ENCODE measurements around the gene LCN15.

Gene LCN15, protein sequence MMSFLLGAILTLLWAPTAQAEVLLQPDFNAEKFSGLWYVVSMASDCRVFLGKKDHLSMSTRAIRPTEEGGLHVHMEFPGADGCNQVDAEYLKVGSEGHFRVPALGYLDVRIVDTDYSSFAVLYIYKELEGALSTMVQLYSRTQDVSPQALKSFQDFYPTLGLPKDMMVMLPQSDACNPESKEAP

GRCh38 chr9:136764301-136764891 is at the start of gene LCN15:
TSS of gene LCN15 (minus strand) at chr9:136764518. CDS start at chr9:136764488, 30 bp downstream.
- H3K36me3 ChIP-seq, result no peaks in the 10 kb centered on the region
- H3K27ac ChIP-seq, result 0 out of 2 replicates have a peak within 1 kb of the TSS, but pooled peaks have one; percentile 26
- no peak for DNase-seq
- H3K4me3 ChIP-seq (ENCODE audit: low read depth, low read length), result no peak within 1 kb of the TSS
- no peaks in the 10 kb centered on the region for H3K9me3 ChIP-seq (ENCODE audit: severe bottlenecking)
- no peaks in the 10 kb centered on the region for H3K27me3 ChIP-seq (ENCODE audit: insufficient read depth, low read depth, severe bottlenecking)
- no peak for TF ChIP-seq CTCF (IDR thresholded peaks at IDR 0.05; ENCODE audit: low read depth, low read length)

- Histone ChIP-seq H3K9me3 (ENCODE audit: severe bottlenecking) (no peaks in the 10 kb centered on the region), H3K27me3 (ENCODE audit: insufficient read depth, low read depth, severe bottlenecking) (no peaks in the 10 kb centered on the region), H3K4me3 (ENCODE audit: low read depth, low read length) (peak overlapping the region; percentile 75), H3K27ac (peak overlapping the region; percentile 99), H3K36me3 (peaks cover 86% of the 10 kb centered on the region)
- DNase-seq, result no peak
- no peak for TF ChIP-seq CTCF (IDR thresholded peaks at IDR 0.05; ENCODE audit: low read depth, low read length)
Measured at GRCh38 chr9:136808806-136809158, 44.5 kb upstream of the LCN15 start.

GRCh38 chr9:136808075-136808805 is 43.9 kb upstream of the LCN15 start:
- H3K27ac ChIP-seq, result peak overlapping the region; percentile 99
- no peak for TF ChIP-seq CTCF (IDR thresholded peaks at IDR 0.05; ENCODE audit: low read depth, low read length)
- no peak for DNase-seq
- H3K9me3 ChIP-seq (ENCODE audit: severe bottlenecking), result no peaks in the 10 kb centered on the region
- peaks cover 83% of the 10 kb centered on the region for H3K36me3 ChIP-seq
- H3K27me3 ChIP-seq (ENCODE audit: insufficient read depth, low read depth, severe bottlenecking), result no peaks in the 10 kb centered on the region
- peak overlapping the region; percentile 75 for H3K4me3 ChIP-seq (ENCODE audit: low read depth, low read length)

DNA sequence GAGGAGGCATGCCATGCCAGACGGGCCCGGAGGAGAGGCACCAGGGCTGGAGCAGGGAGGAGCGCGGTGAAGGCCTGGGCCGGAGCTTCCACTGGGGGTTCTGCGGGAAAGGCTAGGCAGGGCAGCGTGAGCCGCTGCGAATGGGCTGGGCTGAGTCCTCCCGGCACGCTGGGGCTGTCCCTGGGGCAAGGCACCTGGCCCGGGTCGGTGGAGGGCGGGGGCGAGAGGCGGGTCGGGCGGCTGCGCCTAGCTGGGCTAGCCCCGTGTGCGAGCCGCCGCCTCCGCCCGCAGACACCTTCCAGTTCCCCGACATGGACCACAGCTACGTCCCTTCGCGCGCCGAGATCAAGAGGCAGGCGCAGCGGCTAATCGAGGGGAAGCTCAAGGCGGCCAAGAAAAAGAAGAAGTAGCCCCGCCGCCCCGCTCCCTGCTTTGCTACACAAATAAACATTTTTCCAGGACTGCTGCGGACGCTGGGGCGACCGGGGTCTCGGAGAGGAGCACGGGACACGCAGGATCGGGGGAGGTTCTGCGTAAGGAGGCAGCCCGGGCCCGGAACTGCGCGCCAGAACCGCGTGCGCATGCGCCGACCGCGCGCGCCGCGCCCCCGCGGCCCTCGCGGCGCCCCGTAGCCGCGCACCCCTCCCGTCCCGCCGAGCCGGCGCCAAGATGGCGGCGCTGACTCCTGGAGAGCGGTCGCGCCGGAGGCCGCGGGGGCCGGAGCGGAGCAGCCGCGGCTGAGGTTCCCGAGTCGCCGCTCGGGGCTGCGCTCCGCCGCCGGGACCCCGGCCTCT is 43.2 kb upstream of the LCN15 start, which contains the start of gene RABL6:
RABL6 (plus strand) TSS at position 668 of the 794 bp plus-strand sequence. CDS start 249 bp downstream, outside the sequence.
- no peak for TF ChIP-seq CTCF (IDR thresholded peaks at IDR 0.05; ENCODE audit: low read depth, low read length)
- H3K36me3 ChIP-seq, result peaks cover 75% of the 10 kb centered on the region
- H3K9me3 ChIP-seq (ENCODE audit: severe bottlenecking), result no peaks in the 10 kb centered on the region
- H3K4me3 ChIP-seq (ENCODE audit: low read depth, low read length), result peak within 1 kb of the TSS; percentile 75
- H3K27ac ChIP-seq, result peak within 1 kb of the TSS; percentile 99
- no peaks in the 10 kb centered on the region for H3K27me3 ChIP-seq (ENCODE audit: insufficient read depth, low read depth, severe bottlenecking)
- DNase-seq, result peak; percentile 74

- Histone ChIP-seq H3K4me3 (ENCODE audit: low read depth, low read length) (peak overlapping the region; percentile 61), H3K36me3 (peaks cover 68% of the 10 kb centered on the region), H3K9me3 (ENCODE audit: severe bottlenecking) (no peaks in the 10 kb centered on the region), H3K27me3 (ENCODE audit: insufficient read depth, low read depth, severe bottlenecking) (no peaks in the 10 kb centered on the region), H3K27ac (peak overlapping the region; percentile 99)
- DNase-seq, result no peak
- TF ChIP-seq CTCF (IDR thresholded peaks at IDR 0.05; ENCODE audit: low read depth, low read length), result no peak
Measured at GRCh38 chr9:136806631-136807201, 42.4 kb upstream of the LCN15 start.
